GM03348 (cell line): ENCODE measurements around the gene KIAA1217.
A peak's percentile ranks its signal among the peaks of the same experiment; 100 is the strongest.

Source experiments
- DNase-seq: peaks from one replicate; pipeline ENCODE4 v3.0.0; 2012; ENCODE audit warnings: low spot score

The KIAA1217 gene

DNA sequence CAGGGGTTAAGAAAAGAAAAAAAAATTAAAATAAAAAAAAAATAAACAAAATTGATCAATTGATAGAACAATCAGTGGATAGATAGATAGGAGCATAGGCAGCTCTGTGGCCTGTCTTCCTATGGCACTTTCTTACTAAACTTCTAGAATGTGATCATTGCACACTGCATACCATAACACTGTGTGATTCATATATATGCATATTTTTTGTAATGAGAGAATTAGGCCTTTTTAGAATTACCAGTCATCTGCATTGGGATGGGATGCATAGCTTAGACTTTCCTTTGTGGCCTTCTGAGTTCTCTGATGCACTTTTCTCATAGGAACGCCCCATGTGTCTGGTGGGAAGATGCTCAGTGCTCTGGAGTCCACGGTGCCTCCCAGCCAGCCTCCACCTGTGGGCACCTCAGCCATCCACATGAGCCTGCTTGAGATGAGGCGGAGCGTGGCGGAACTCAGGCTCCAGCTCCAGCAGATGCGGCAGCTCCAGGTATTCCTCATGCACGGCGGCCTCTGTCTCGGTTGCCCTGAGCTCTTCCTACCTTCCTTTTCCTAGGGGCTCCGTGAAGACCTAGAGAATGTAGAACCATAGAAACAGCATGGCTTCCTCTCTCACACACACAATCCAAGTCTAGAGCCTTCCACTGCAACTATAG, 292.2 kb downstream of the KIAA1217 start:
- no peak for DNase-seq

DNA sequence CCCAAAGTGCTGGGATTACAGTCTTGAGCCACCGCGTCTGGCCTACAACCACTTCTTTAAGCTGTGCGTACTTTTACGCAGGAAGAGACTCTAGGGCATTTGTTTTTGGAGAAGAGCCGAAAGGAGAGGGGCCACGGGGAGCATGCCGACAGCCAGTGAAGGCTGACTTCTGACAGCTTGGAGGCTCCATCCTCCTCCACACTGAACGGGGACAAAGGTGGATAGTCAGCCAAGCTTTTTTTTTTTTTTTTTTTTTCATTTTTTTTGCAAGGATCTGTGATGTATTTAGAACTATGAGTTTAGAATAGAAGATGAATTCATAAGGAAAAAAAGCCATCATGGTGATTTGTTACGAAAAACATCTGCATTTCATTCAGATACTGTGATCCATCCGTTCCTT, 293.1 kb downstream of the KIAA1217 start:
- no peak for DNase-seq

DNA sequence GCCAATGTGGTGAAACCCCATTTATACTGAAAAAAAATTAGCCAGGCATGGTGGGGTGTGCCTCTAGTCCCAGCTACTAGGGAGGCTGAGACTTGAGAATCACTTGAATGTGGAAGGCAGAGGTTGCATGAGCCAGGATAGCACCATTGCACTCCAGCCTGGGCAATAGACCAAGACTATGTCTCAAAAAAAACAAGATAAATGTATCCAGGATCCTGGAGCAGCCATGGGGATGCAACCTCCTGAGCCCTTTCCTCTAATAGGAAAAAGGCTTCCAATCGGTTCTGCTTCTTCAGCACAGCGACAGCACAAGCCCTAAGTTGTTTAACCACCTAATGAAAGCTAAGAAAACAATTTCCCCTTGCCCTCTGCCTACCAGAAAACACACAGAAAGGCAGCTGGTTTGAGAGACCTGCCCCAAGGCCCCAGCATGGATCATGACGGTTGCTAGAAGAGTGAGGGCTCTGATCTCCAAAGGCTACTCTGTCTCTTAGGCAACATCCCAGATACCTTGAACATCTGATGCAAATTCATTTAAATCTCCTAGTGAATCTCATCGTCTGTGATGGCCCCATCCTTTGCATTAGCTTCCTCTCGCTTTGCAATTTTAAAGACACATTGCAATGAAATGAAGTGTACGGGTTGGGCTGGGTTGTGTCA, 294.0 kb downstream of the KIAA1217 start:
- DNase-seq, result no peak

DNA sequence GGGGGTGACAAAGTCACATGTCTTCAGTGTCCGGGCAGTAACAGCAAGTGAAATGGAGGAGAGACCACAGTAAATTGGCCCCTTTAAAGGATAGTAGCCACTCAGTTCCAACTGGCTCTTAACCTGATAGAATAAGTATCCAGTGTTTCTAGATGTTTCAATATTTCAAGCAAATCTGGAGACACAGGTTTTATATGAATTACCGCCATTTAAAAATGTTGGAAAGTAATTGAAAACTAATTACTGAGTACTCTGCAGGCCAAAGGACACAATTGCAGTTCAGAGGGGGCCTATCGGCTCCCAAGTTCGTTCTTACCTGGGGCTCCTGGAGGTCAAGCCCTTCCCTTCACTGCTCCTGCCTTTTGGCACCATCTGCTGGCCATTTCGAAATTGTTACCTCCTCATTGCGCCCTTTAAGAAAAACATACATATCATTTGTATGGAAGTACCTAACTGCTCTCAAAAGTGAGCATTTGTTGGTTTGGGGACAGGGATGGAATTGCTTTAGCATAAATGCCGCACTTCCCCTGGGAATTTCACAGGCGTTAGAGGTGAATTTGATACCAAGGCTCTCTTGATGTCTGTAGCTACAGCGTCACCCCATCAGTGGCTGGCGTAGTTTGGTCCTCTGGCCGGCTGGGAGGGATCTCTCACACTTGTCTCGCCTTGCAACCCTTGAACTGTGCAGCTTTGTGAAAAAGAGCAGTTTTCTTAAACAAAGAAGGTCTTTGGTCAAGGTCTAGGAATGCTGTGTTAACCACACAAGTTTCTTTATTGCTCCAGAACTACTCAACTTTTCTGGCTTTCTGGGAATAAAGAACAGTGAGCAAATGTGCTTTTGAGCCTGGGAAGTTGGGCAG, 294.8 kb downstream of the KIAA1217 start:
- DNase-seq, result peak; percentile 58

DNA sequence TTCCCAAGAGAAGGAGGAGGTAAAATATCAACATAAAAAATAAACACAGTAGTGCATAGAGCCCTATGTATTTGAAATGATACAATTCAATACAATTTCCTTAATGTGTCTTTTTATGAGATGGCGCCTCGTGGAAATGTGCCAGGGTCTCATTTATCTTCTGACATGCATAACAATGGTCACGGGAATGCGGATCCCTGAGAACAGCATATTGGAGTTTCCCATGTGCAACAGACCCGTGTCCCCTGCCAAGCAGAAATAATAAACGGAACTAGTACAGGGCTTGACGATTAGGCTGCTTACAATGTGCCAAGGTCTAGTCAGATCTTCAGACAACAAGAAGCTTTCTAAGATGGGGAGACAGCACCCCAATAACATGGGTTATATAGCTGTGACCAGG, 296.8 kb downstream of the KIAA1217 start:
- no peak for DNase-seq

DNA sequence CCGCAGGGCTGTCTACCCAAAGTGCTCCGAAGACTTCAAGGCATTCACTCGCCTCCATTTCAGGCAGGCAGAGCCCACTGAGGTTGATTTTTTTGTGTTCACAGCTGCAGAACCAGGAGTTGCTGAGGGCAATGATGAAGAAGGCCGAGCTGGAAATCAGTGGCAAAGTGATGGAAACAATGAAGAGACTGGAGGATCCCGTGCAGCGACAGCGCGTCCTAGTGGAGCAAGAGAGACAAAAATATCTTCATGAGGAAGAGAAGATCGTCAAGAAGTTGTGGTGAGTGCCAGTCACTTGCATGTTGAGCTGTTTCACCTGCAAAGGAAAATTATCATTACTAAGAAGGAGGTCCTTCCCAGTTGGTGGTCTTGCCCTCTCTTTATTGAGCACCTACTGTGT, 304.2 kb downstream of the KIAA1217 start:
- peak; percentile 43 for DNase-seq

DNA sequence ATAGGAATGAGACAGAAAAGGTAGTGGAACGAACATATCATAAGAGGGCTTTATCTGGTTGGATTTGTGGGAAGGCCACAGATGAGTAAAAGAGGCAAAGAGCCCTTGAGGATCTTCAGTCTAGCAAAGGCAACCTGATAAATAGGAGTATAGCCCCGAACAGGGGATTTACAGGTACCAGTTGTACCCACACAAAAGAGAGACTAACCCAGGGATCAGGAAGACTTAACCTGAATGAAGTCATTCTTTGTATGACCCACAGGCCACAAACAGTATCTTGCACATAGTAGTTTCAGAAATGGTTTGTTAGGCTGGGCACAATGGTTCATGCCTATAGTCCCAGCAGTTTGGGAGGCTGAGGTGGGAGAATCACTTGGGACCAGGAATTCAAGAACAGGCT, 306.5 kb downstream of the KIAA1217 start:
- no peak for DNase-seq

DNA sequence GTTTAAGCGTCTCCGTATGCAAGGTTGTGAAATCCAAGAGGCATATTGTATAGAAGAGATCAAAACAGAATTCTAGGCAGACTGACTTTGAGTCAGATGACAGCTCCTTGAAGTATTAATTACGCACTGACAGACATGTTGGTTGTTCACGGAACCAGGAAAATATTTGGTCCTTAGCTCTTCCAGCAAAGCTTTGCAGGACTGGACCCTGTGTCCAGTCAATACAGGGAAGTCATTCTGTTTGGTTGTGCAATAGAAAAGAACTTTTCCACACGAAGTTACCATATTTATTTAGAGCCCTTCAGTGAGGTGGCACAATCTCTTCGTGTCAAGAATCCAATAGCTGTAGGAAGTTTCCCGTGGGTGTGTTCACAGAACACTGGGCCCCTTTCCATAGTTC, 309.5 kb downstream of the KIAA1217 start:
- DNase-seq, result no peak

DNA sequence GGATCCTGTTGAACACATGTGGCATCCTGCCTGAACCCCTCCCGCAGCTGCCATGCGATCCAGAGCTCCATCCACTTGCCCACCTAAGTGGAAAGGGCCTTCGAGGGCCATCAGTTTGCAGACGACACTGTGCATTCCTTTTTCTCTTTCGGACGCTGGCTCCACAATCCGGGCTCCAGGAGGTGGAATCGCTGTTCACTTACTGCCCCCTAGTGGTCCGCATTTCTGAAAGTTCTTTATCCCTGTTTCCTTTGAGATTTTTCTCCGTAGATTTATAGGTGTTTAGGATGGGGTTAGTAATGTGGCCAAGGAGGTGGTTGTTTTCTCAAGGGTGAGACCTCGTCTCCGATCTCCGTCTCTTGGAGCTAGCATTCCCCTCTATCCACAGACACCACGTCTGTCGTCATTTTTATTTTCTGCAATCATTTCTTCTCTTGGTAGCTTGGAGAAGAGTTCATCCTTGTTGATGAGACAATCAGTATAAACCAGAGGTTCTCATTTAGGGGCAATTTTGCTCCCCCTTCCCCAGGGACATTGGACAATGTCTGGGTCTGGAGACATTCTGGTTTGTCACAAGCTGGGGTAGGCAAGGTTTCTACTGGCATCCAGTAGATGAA, 310.2 kb downstream of the KIAA1217 start:
- peak; percentile 86 for DNase-seq

DNA sequence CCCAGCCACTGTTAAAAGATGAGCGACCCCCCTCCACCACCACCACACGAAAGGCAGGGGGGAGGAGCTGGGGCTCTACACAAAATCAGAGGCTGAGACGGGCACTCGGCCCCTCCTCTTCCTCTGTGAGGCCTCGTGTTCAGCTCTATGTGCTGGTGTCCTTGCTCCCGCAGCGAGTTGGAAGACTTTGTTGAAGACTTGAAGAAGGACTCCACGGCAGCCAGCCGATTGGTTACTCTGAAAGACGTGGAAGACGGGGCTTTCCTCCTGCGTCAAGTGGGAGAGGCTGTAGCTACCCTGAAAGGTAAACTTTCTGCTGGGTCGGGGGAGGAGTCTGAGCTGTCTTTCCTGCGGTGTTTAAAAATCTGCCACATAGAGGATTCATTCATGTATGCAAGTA, 311.0 kb downstream of the KIAA1217 start:
- no peak for DNase-seq

DNA sequence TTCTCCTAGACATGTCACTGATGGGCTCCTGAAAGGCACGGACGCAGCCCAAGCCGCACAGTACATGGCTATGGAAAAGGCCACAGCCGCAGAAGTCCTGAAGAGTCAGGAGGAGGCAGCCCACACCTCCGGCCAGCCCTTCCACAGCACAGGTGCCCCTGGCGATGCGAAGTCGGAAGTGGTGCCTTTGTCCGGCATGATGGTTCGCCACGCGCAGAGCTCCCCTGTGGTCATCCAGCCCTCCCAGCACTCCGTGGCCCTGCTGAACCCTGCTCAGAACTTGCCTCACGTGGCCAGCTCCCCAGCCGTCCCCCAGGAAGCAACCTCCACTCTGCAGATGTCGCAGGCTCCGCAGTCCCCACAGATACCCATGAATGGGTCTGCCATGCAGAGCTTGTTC, 315.4 kb downstream of the KIAA1217 start:
- DNase-seq, result no peak

DNA sequence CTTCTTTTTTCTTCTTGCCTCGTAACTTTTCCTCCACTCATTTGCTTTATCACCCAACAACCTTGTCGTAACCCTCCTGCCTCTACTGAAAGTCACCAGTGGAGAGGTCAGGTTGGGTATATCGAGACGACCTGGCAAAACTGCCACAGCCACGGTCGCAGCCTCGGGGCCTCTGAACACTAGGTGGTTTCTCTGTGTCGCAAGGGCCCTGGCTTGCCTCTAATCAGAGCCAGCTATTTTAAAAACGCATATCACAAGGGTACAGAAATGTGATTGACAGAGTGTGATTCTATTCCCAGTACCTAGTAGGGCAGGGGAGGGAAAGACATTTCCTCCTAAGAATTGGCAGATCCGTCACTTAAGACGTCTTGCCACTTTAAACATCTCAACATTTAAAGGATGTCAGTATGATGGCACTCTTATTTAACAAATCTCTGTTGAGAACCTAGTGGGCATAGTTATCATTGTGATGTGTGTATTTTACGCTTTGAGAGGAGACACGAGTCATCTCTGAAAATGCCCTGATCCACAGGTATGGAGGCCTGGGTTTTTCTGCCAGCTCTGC, 317.2 kb downstream of the KIAA1217 start:
- DNase-seq, result no peak

DNA sequence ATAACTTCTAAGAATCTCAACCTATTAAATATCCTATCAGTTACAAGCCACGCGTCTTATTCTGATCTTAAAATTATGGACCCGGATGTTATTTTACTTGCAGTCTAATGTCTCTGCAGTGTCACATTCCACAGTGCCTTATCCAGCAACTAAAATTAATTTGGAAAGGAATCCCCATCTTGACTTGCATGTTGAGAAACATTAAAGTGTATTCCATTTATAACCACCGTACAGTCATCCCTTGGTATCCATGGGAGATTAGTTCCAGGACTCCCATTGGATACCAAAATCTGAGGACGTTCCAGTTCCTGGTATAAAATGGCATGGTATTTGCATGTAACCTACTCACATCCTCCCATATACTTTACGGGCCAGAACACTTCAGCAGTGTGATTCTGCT, 320.0 kb downstream of the KIAA1217 start:
- DNase-seq, result no peak

DNA sequence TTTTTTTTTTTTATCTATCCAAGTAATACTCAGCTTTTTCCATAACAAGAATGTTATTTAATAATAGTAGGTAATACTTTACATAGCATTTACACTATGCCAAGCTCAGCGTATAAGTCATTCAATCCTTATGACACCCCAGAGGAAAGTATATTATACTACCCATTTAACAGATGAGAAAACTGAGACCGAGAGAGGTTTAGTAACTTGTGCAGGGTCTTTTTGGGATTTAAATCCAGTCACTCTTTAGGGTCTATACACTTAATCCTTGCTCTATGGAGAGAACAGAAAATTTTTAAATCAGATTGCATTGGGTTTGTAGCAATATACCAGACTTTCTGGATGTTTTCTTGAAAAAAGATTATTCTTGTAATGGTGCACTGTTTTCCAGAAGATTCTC, 322.5 kb downstream of the KIAA1217 start:
- no peak for DNase-seq

DNA sequence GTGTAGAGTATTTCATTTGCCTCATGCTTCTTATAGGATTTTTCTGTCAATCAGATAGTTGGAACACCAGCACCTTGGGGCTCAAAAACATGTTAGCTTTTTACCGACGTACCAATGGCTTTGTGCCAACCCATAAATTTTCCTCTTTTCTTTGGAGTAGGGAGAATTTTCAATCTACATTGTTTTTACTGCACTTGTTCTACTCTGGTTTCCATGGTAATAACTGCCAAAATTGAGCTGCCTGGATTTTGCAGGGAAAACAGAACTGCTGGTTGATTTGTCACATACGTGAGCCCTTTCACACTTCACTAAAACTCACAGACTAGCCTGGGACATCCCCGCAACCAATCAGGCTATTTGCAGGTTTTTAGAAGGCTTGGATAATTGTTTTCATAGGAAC, 325.0 kb downstream of the KIAA1217 start:
- no peak for DNase-seq

DNA sequence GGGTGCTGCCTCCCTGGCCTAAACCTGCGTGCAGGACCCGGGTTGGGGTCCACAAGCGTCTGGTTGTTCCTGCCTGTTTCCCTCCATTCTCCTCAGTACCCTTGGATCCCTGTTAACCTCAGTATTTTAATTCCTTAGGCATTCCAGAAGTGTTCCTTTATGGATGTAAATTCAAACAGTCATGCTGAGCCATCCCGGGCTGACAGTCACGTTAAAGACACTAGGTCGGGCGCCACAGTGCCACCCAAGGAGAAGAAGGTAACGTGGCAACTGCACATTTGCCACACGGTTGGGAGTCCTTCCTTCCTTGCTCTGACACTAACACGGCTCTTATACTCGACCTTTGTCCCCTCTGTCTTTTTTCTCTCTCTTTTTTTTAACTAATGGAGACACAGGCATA, 327.7 kb downstream of the KIAA1217 start:
- DNase-seq, result no peak

DNA sequence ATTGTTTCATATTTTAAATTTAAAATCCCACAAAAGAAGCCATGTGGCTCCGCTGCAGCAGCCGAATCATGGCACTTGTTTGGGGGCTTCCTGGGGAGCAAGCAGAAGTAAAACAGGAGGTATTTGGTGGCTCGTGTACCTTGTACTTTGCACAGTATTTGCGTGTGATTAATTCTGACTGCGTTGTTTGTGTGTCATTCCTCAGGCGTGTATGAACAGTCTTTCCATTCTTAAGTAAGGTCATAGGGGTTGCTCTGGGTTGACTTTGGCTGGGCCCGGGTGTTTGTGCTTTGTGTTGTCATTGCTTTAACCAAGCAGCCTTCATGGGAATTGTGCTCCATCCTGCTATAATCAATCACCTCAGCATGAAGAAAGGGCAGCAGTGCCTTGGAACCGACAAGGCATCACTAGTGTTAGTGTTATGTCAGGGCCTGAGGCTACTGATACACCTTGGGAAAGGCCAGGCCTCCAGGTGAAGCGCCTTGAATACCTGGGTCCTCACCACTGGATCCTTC, 332.4 kb downstream of the KIAA1217 start:
- no peak for DNase-seq

DNA sequence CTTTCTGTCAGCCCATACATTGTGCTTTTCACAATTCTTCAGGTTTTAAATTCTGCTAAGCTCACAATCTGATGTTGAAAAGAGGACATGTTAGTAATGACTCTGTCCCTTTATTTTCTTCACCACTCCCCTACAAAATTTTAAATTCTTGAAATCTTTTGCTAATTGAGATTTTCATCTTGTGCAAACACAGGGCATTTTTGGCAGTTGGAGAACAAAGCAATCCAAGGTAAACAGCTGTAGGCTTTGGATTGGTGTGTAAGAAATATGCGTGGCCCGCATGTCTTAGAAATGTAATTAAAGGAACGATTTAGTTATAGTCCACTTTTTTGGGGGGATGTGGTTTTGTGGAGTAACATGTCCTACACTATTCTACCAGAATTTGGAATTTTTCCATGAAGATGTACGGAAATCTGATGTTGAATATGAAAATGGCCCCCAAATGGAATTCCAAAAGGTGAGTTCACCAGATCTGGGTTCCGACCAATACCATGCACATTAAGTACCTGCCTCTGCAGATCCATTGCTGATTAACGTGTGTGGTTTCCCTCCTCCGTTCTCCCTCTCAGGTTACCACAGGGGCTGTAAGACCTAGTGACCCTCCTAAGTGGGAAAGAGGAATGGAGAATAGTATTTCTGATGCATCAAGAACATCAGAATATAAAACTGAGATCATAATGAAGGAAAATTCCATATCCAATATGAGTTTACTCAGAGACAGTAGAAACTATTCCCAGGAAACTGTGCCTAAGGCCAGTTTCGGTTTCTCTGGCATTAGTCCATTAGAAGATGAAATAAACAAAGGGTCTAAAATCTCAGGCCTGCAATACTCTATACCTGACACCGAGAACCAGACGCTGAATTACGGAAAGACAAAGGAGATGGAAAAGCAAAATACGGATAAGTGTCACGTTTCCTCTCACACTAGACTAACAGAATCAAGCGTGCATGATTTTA, 333.7 kb downstream of the KIAA1217 start:
- no peak for DNase-seq

DNA sequence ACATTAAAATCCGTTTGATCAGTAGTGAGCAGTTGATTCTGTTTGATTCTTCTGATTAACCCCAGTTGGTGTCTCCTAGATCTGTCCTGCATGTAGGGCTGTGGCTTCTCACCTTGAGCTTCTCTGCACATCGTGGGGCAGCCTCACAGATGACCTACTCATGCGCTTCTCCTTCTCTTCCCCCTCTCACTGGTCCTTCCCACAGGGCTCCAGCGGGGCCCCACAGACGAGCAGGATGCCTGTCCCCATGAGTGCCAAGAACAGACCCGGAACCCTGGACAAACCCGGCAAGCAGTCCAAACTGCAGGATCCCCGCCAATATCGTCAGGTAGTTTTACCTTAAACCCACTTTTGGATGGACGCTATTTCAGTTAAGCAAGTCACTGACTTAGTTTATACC, 335.8 kb downstream of the KIAA1217 start:
- DNase-seq, result no peak

DNA sequence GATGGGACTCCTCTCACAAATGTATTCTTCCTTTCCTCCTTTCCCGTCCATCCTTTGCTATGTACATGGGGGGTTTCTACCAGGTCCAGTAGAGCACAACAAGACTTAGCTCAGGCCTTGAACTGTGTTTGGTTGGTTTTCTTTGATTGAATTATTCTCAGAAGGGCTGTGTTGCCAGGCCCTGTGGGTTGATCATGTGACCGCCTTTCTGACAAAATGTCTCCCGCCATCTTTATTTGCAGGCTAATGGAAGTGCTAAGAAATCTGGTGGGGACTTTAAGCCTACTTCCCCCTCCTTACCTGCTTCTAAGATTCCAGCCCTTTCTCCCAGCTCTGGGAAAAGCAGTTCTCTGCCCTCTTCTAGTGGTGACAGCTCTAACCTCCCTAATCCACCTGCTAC, 336.6 kb downstream of the KIAA1217 start:
- no peak for DNase-seq

DNA sequence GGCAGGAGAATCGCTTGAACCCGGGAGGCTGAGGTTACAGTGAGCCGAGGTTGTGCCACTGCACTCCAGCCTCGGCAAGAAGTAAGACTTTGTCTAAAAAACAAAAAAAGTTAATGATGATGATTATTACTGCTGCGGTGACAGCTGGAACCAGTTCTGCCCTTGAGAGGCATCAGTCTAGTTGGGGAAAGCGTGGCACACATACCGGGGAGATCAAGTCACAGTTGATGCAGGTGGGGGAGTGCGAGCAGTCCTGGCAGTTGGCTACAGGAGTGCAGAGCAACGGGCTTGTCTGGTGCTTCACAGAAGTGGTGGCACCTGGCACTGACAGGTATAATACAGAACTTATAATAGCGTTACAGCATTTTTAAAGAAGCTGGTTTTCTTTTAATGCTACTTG, 341.7 kb downstream of the KIAA1217 start:
- no peak for DNase-seq
